Measurements from ENCODE around the gene PTPRU.

GRCh38 chr1:29225361-29225760 is 11.0 kb upstream of the PTPRU start:
- TF ChIP-seq CTCF (IDR thresholded peaks at IDR 0.05) = no peak
- TF ChIP-seq POLR2AphosphoS5 (IDR thresholded peaks at IDR 0.05) = no peak
- TF ChIP-seq POLR2A (IDR thresholded peaks at IDR 0.05) = no peak
- no peak for TF ChIP-seq EP300 (IDR thresholded peaks at IDR 0.05)

Data from suprapubic skin (tissue), 4 donors.